GM15510 (cell line): ENCODE results near the gene LRRC28.

Experiments
- POLR2A ChIP-seq: IDR thresholded peaks from 3 replicates; pipeline ENCODE4 v1.6.1; 2011; ENCODE audit warnings: borderline replicate concordance; ENCODE audit not compliant: insufficient read length; ENCODE audit errors: extremely low read depth

Gene LRRC28

DNA sequence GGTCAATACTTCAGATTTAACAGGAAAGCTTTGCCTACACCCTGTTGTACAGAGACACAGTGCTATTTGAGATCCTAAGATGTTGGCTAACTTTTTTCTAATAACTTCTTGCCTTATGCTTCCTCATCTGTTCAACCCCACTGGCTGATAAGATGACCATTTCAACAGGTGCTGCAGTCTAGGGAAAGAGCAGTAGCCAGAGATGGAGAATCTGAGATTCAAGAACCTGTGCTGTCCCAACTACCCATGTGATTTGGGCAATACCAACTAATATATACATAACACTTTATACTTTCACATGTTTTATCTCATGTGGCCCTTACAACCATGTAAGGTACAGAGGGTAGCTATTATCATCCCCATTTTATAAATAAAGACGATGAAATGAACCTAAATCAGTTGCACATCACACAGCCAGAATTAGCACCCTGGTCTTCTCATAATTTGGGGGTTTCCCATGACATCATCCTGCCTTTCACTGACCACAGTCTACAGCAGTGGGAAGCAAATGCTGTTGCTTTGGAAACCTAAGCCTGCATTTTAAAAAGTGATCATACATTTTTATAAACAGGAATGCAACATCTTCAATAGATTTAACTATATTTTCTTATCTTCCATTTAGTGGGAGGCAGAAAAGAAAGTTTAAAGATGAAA, 11.6 kb upstream of the LRRC28 start:
- TF ChIP-seq POLR2A = no peak

DNA sequence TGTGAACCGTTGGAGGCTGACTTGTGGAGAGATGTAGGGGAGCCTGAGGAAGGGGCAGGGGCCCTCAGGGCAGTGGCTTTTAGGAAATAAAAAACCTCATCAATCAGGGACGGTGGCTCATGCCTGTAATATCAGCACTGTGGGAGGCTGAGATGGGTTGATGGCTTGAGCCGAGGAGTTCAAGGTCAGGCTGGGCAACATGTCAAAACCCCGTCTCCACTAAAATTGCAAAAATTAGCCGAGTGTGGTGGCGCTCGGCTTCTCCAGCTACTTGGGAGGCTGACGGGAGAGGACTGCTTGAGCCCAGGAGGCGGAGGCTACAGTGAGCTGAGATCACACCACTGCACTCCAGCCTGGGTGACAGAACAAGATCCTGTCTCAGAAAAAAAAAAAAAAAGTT, 9.5 kb upstream of the LRRC28 start:
- no peak for TF ChIP-seq POLR2A

DNA sequence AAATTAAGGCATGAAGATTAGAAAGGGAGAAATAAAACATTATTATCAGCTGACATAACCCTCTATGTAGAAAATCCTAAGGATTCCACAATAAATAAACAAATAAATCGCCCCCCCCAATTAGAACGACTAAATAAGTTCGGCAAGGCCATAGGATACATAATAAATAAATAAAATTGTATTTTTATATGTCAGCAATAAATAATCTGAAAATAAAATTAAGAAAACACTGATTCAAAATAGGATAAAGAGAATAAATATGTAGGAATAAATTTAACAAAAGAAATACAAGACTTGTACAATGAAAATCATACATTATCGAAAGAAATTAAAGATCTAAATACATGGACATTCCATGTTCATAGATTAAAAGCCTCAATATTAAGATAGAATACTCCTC, 7.0 kb upstream of the LRRC28 start:
- no peak for TF ChIP-seq POLR2A

DNA sequence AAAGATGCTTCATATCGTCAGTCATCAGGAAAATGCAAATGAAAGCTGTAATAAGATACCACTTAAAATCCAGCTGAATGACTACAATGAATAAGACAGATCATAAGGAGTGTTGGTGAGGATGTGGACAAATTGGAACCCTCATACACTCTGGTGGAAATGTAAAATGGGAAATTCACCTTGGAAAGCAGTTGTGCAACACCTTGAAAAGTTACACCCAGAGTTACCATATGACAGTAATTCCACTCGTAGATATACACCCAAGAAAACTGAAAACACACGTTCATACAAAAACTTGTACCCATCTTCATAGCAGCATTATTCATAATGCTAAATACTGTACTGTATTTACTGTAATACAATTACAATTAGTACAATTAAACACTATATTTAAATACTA, 4.2 kb upstream of the LRRC28 start:
- no peak for TF ChIP-seq POLR2A

DNA sequence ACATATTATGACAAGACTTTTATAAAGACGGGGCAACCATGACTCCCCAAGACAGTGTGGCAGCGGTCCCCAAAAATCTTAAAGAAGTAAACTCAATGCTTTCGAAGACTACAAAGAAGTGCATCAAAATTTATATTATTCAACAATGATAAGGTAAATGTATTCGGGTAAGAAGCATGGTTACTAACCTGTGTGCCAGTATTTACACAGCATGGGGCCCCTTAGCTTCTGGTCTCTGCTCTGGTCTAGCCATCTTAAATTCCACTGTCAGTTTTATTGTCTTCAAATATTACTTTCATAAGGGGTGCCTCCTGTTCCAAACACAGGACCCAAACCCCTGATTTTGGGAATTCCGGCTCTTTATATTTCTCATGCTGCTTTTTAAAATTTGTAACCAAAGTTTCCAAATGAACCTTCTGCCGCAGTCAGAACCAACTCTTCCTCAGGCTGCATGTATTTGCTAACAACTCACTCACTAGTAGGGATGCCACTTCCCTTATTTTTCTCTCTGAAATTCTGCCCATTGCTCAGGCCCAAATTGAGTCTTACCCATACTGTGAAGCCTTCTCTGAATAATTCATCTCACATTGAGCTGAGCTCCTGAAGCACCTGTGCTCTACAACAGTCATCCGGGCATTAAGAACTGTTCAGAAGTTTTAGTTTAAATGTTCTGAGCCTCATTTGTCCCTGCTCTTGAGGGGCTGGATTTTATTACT, 3.1 kb upstream of the LRRC28 start:
- no peak for TF ChIP-seq POLR2A

DNA sequence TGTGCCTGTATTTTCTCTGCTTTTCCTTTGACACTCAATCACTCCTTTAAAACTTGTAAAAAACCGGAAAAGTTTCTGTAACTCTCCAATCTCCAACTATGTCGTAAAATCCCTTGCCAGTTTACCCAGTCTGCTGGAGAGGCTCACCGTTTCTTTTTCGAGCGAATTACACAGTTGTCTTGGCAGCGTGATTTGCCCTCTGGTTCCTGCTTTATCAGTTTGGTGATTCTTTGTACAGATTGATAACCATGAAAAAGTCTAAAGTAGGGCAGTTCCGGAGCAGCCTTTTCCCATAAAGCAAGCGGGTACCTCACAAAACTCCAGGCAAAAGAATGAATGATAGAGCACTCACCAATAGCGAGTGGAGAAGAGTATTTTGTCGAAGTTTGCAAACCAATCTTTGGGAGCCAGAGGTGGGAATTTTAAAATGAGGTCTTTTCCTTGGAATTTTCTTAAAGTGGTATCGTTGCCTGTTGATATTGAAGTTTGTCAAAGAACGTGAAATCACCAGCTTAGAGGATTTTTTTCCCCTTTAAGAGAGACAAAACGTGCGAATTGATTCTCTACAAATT, 1.9 kb upstream of the LRRC28 start, which contains the start of gene TTC23:
Gene TTC23, minus strand, starts transcription at position 312 of the 572 bp plus-strand sequence. CDS start 20,869 bp downstream, outside the sequence.
- TF ChIP-seq POLR2A = no peak

DNA sequence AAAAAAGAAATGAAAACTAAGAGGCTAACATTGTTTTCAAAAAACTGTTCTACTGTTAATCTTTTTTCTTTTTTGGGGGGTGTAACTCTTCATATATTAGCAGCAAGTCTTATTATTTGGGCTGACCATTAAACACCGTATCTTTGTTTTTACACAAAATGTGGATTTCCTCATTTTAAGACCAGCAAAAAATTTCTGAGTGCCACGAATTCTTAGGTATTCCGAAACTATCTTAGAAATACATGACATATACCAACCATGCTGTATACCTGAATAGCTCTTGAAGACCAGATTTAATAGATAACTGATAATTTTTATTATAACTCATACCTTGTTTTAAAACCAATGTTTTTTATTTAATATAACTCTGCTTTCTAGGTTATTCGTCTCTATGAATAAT, 1.3 kb upstream of the LRRC28 start:
- no peak for TF ChIP-seq POLR2A

DNA sequence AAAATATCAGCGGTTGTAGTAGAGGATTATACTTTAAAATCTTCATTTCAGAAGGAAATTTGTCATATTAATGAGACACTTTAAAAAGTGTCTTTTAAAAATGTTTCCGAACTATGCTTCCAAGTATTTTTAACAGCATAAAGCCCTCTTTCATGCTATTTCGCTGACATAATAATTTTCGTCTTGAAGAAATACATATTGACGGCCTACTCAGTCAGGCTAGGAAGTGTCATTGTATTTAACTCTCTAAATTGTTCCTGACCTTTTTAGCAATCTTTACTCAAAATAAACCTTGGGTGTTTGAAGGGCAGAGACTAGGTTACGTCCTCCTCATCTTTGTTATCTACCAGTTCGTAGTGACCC, 806 bp upstream of the LRRC28 start:
- TF ChIP-seq POLR2A = no peak

DNA sequence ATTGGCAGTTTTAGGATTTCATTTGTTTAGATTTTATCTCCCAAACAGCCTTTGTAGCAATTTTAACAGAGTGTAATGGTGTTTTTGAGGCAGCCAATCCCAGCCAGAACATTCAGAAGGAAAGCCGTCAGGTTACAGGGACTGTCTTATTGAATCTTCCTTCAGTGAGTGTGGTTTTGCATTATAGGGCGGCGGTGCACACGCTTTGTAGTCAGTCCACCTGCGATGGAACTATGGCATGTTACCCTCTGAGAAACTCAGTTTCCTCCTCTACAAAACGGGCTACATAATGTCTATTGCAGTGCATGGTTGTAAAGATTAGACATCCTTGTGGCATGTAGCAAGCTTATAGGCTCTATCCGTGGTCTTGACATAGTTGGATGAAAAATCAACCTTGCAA, 1.0 kb downstream of the LRRC28 start:
- no peak for TF ChIP-seq POLR2A

DNA sequence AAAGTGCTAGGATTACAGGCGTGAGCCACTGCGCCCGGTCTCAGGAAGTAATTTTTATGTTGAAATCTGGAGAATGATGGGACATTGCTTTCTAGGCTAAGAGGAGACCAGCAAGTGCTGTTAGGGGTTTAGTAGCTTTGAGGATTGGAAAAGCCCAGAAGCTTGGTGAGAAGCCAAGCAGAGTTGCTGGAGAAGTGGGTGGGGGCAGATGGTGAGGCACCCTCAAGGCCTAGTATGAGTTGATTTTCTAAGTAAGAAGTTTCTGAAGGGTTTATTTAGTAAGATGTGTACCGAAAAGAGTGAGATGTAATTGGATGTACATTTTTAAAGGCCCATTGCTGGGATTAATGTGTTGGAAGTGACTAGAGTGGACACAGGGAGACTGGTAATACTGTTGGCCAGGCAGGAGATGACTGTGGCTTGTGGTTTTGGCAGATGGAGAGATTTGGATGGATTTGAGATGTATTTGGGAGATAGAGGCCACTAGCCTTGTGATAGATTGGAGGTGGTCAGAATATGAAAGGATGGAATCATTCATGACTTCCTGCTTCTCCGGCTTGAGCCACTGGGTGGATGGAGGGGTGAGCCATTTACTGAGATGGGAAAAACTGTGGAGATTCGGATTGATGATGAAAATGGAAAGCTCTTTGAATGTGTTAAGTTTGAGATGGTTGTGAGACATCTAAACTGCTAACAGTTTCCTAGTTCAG, 2.3 kb downstream of the LRRC28 start:
- TF ChIP-seq POLR2A = no peak

DNA sequence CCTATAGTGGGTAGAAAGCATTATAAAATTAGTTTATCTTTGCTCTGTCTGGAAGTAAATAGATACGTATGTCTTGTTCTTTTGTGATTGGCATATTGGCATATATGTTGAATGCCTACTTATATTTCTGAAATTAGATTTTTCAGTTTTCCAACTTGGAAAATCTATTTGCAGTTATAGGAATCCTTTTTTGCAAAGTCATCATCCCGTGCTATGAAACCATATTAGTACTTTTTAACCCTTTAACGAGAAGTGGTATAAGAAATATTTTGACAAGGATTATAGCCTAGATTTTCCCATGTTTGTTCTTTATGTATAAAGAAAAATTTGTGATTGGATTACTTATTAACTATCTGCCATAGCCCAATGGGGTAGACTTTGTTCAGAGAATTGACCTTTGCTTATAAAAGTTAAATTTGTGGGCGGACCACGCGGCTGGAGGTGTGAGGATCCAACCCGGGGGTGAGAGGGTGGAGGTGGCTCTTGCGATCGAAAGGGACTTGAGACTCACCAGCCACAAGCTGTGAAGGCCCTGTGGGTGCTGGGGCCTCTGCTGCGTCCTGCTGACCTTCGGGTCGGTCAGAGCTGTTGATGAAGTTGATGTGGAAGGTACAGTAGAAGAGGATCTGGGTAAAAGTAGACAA, 5.9 kb downstream of the LRRC28 start:
- no peak for TF ChIP-seq POLR2A

DNA sequence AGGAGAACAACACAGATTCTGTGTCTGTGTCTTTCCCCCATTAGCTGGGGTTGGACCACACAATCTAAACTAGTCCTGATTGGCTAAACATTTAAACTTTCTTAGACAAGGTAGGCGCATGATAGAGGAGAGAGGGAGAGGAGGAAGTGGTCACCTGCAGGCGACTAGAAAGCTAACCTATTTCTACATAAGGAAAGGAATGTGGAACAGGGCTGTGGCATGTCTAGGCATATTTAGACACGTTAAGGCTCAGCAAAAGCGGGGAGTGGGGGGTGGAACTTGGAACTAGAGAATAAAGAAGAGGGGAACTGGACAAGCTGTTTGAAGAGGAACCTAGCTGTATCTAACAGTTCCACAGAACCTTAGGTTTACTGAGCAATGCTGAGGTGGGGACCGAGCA, 12.8 kb downstream of the LRRC28 start:
- no peak for TF ChIP-seq POLR2A

DNA sequence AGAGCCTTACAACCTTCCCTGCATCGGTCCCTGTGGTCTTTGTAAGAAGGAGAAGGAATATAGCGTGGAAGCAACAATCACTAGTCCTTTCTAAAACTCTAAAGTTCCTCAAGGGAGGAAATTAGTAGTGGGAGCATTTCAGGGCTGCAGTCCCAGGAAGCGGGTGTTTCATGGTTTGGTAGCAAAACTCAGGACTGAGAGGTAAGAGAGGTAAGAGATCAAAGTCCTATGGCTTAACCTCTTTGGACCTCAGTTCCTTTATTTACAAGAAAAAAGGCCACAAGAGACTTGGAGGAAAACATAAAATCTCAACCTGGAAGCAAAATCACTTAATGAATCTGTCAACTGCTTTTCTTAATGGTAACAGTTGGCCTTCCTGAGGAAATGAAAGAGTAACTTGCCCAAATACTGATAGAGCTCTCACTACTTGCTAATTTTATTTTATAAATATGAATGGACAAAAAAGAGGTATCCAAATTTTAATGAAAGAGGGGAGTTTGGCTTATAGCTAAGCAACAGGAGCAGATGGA, 14.3 kb downstream of the LRRC28 start:
- no peak for TF ChIP-seq POLR2A

DNA sequence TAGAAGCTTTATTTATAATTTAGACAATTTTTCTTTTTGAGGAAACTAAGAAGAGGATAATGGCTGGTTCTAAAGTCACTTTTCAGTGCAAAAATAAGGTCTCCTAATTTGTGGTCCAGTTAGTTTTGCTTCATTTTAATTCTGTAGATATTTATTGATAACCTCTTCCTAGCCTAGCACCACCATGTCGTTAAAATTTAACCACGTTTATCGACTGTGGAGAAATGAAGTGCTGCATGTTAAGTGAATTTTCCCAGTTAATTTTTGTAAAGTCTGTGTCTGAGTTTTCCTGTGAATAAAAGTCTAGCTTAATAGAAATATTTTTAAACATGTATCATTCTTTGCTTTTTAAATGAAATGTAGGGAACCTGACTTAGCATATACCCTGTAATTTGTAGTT, 16.7 kb downstream of the LRRC28 start:
- TF ChIP-seq POLR2A = no peak

DNA sequence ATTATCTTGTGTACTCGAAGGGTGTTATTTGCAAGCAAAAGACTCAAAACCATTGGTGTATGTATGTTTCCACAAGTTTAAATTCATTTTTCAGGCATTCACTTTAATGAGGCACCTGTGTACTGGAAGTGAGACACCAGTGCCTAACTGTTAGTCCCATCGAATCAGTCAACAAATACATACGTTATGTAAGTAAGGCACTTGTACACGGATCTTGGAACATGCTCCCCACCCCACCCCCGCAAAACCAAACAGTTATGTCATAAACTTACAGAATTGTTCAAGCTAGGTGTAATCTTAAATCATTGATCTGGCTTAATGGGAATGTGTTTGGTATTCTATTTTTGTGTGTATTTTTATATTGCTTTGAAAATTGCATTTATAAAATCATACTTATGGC, 17.1 kb downstream of the LRRC28 start:
- no peak for TF ChIP-seq POLR2A
